Neuronal stem cell (in vitro differentiated cells): Measurements from ENCODE around the gene DENND11.

ENCODE experiments used
- DNase-seq: peaks from one replicate; pipeline ENCODE4 v3.0.0-alpha.2; 2013; ENCODE audit warnings: low spot score
- H2AFZ ChIP-seq: one replicate; pipeline ENCODE4 v1.6.1; 2013; ENCODE audit warnings: mild to moderate bottlenecking, low read length, inconsistent platforms
- H2AK5ac ChIP-seq: 2 replicates; pipeline ENCODE4 v1.6.1; 2013; ENCODE audit warnings: low read depth, mild to moderate bottlenecking, inconsistent platforms, low read length, moderate library complexity, mixed read lengths
- H2BK120ac ChIP-seq: 2 replicates; pipeline ENCODE4 v1.6.1; 2013; ENCODE audit warnings: low read depth, mild to moderate bottlenecking, inconsistent platforms, low read length, moderate library complexity, mixed read lengths
- H2BK12ac ChIP-seq: one replicate; pipeline ENCODE4 v1.6.1; 2013; ENCODE audit warnings: low read length, inconsistent platforms
- H2BK15ac ChIP-seq: 2 replicates; pipeline ENCODE4 v1.6.1; 2013; ENCODE audit warnings: mild to moderate bottlenecking, low read length, inconsistent platforms, mixed read lengths
- H2BK5ac ChIP-seq: one replicate; pipeline ENCODE4 v1.6.1; 2013; ENCODE audit warnings: inconsistent platforms, mild to moderate bottlenecking, low read length, moderate library complexity
- H3K14ac ChIP-seq: one replicate; pipeline ENCODE4 v1.6.1; 2013; ENCODE audit warnings: low read length, inconsistent platforms
- H3K18ac ChIP-seq: 2 replicates; pipeline ENCODE4 v1.6.1; 2013; ENCODE audit warnings: low read length, inconsistent platforms
- H3K23ac ChIP-seq: 2 replicates; pipeline ENCODE4 v1.6.1; 2013; ENCODE audit warnings: low read depth, mild to moderate bottlenecking, mixed read lengths, low read length, inconsistent platforms; ENCODE audit not compliant: poor library complexity
- H3K27ac ChIP-seq: replicated peaks from 3 replicates; pipeline ENCODE4 v1.5.1; 2013; ENCODE audit warnings: low read length, inconsistent platforms
- H3K27me3 ChIP-seq, 3 experiments: 2 replicates each; pipeline ENCODE4 v1.6.1; 2013; ENCODE audit warnings: low read length in 3 of 3, mild to moderate bottlenecking in 2 of 3, inconsistent platforms in 1 of 3, low read depth in 1 of 3, mixed read lengths in 1 of 3, moderate library complexity in 1 of 3; ENCODE audit not compliant: control insufficient read depth in 3 of 3, insufficient read depth in 3 of 3
- H3K36me3 ChIP-seq, 2 donors: replicated peaks in 1 of 2; 2 replicates each; pipeline ENCODE4 v1.6.1; 2013; ENCODE audit warnings: low read length in 2 of 2; ENCODE audit not compliant: control insufficient read depth in 2 of 2, insufficient read depth in 2 of 2
- H3K4ac ChIP-seq: 2 replicates; pipeline ENCODE4 v1.6.1; 2013; ENCODE audit warnings: inconsistent platforms, mild to moderate bottlenecking, low read length, moderate library complexity
- H3K4me1 ChIP-seq, 2 donors: 1 replicate in 1 of 2; 2 replicates in 1 of 2; pipeline ENCODE4 v1.6.1; 2013; ENCODE audit warnings: low read length in 2 of 2, low read depth in 1 of 2; ENCODE audit not compliant: control insufficient read depth in 2 of 2, insufficient read depth in 1 of 2
- H3K4me2 ChIP-seq: one replicate; pipeline ENCODE4 v1.6.1; 2013; ENCODE audit warnings: mild to moderate bottlenecking, low read length, inconsistent platforms; ENCODE audit not compliant: insufficient read depth, poor library complexity, severe bottlenecking
- H3K4me3 ChIP-seq, 2 donors: 2 replicates each; pipeline ENCODE4 v1.5.1; 2013; ENCODE audit warnings: low read length in 2 of 2, mild to moderate bottlenecking in 2 of 2, inconsistent platforms in 1 of 2, moderate library complexity in 1 of 2
- H3K79me1 ChIP-seq: one replicate; pipeline ENCODE4 v1.6.1; 2013; ENCODE audit warnings: low read depth, mild to moderate bottlenecking, inconsistent platforms, low read length, moderate library complexity
- H3K9ac ChIP-seq: one replicate; pipeline ENCODE4 v1.6.1; 2013; ENCODE audit warnings: mild to moderate bottlenecking, low read depth, low read length, inconsistent platforms; ENCODE audit not compliant: poor library complexity
- H3K9me3 ChIP-seq, 2 donors: replicated peaks in 1 of 2; 2 replicates each; pipeline versions ENCODE3 to v1.6.1; 2013; ENCODE audit warnings: low read length in 2 of 2, mild to moderate bottlenecking in 2 of 2, inconsistent platforms in 1 of 2, low read depth in 1 of 2, mixed read lengths in 1 of 2, moderate library complexity in 1 of 2; ENCODE audit not compliant: control insufficient read depth in 2 of 2, insufficient read depth in 1 of 2
- H4K8ac ChIP-seq: one replicate; pipeline ENCODE4 v1.6.1; 2013; ENCODE audit warnings: low read depth, mild to moderate bottlenecking, inconsistent platforms, low read length, moderate library complexity
- H4K91ac ChIP-seq: one replicate; pipeline ENCODE4 v1.6.1; 2013; ENCODE audit warnings: low read length, low read depth, mild to moderate bottlenecking, inconsistent platforms; ENCODE audit not compliant: poor library complexity
- WGBS, 2 donors: extraction: QIAGEN DNeasy Blood & Tissue Kit; methylation state at CpG; one replicate each; pipeline ENCODE4 v1.1.7; 2013; ENCODE audit warnings: missing lambda C conversion rate in 2 of 2, mixed read lengths in 1 of 2; ENCODE audit not compliant: insufficient read length in 2 of 2, insufficient replicate concordance in 1 of 2; ENCODE audit errors: extremely low coverage in 2 of 2; 5-methylcytosine and 5-hydroxymethylcytosine counted together

DENND11 gene

GRCh38 chr7:141702892-141703291, 926 bp upstream of the DENND11 start:
- Histone ChIP-seq H3K4me1 (peaks cover 10 to 11% of the 10 kb centered on the region in 2 donors), H3K4me3 (no peak overlapping the region), H3K4me2 (no peak overlapping the region), H3K27me3 (peaks cover 0 to 15% (median 8%) of the 10 kb centered on the region in 3 experiments), H3K79me1 (no peaks in the 10 kb centered on the region), H3K36me3 (no peaks in the 10 kb centered on the region), H4K8ac (no peak overlapping the region), H2BK12ac (no peak overlapping the region), H3K9me3 (no peaks in the 10 kb centered on the region), H2BK120ac (no peak overlapping the region), H3K14ac (no peak overlapping the region), H3K27ac (no peak overlapping the region), H2AK5ac (no peak overlapping the region), H3K18ac (no peak overlapping the region), H4K91ac (no peak overlapping the region), H2BK5ac (no peak overlapping the region), H3K23ac (no peak overlapping the region), H3K4ac (no peak overlapping the region), H2BK15ac (no peak overlapping the region), H2AFZ (no peak overlapping the region), H3K9ac (no peak overlapping the region)
- DNase-seq: no peak
- no CpG with 5 or more reads among the region's 4 CpGs for WGBS, 2 donors

DNA sequence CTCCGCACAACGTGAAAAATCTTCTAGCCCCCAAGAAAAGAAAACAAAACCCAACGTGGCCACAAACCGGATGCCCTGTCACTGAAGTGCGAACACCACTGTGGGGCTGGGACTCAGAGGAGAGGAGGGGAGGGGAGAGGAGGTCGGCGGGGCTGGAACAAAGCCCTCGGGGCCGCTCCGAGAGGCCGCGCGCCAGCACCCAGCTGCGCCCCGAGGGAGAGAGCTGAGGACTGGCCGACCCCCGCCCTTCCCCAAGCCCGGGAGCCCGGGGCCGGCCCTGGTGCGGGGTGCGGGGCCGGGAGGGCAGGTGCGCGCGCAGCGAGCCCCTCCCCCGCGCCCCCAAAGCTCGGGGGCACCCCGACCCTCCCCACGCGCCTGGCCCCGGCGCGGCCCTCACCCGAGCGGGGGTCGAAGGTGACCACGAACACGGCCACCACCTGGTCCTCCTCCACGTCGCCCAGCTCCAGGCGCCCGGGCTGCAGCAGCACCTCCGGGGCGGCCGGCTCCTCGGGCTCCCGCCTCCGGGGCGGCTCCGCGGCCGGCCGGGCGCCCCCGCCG, 398 bp downstream of the DENND11 start:
- no peak overlapping the region for H2BK12ac ChIP-seq
- H3K36me3 ChIP-seq: no peaks in the 10 kb centered on the region
- H3K18ac ChIP-seq: peak overlapping the region; percentile 90
- H3K9me3 ChIP-seq: no peaks in the 10 kb centered on the region
- H2BK5ac ChIP-seq: no peak overlapping the region
- H3K4me1 ChIP-seq: peaks cover 11 to 12% of the 10 kb centered on the region in 2 donors
- peaks cover 0 to 15% (median 8%) of the 10 kb centered on the region in 3 experiments for H3K27me3 ChIP-seq
- H3K14ac ChIP-seq: no peak overlapping the region
- H3K4me2 ChIP-seq: peak overlapping the region; percentile 59
- H3K4ac ChIP-seq: no peak overlapping the region
- peak overlapping the region; percentile 60 to 90 for H3K4me3 ChIP-seq
- H2AK5ac ChIP-seq: no peak overlapping the region
- H2AFZ ChIP-seq: peak overlapping the region; percentile 93
- H4K91ac ChIP-seq: no peak overlapping the region
- no peak overlapping the region for H3K23ac ChIP-seq
- WGBS, 2 donors: no CpG with 5 or more reads among the region's 59 CpGs
- H3K9ac ChIP-seq: peak overlapping the region; percentile 81
- H4K8ac ChIP-seq: no peak overlapping the region
- no peaks in the 10 kb centered on the region for H3K79me1 ChIP-seq
- H2BK120ac ChIP-seq: no peak overlapping the region
- DNase-seq: peak; percentile 30
- H2BK15ac ChIP-seq: no peak overlapping the region
- H3K27ac ChIP-seq: no peak overlapping the region

DNA sequence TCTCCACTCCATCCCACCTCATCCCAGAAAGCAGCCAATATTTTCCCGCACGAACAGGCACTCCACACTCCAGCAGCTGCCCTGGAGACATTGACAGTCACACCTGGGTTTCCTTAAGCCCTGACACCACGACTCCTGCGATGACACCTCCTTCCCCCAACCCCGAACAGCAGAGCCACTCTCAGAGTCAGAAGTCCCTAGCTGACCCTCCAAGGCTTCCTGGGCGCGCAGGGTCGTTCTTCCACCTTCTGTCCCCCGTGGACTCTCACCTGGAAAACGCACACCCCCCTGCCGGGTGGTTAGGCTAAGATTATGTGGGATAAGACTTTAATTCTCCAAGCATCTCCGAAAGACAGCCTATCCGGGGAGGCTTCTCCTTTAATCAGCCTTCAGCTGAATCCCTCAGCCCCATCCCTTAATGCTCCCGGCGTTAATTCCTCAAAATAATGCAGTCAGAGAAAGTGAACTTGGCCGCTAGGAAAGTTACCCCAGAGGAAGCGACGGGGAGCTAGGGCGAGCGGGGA, 1.1 kb downstream of the DENND11 start:
- H3K9me3 ChIP-seq: no peaks in the 10 kb centered on the region
- no peak overlapping the region for H3K27ac ChIP-seq
- no peak overlapping the region for H2BK120ac ChIP-seq
- H4K8ac ChIP-seq: no peak overlapping the region
- H2BK5ac ChIP-seq: no peak overlapping the region
- no peak overlapping the region for H3K9ac ChIP-seq
- no peak overlapping the region for H3K14ac ChIP-seq
- H2AK5ac ChIP-seq: no peak overlapping the region
- H4K91ac ChIP-seq: no peak overlapping the region
- no CpG with 5 or more reads among the region's 20 CpGs for WGBS, 2 donors
- H3K27me3 ChIP-seq: peaks cover 0 to 15% (median 8%) of the 10 kb centered on the region in 3 experiments
- H2AFZ ChIP-seq: peak overlapping the region; percentile 48
- H2BK12ac ChIP-seq: no peak overlapping the region
- H3K36me3 ChIP-seq: no peaks in the 10 kb centered on the region
- no peak overlapping the region for H3K23ac ChIP-seq
- peak overlapping the region; percentile 37 for H3K4me2 ChIP-seq
- H3K18ac ChIP-seq: no peak overlapping the region
- H3K4ac ChIP-seq: no peak overlapping the region
- H2BK15ac ChIP-seq: no peak overlapping the region
- peak overlapping the region; percentile 60 to 72 for H3K4me3 ChIP-seq
- DNase-seq: no peak
- H3K4me1 ChIP-seq: peaks cover 11 to 12% of the 10 kb centered on the region in 2 donors
- H3K79me1 ChIP-seq: no peaks in the 10 kb centered on the region

DNA sequence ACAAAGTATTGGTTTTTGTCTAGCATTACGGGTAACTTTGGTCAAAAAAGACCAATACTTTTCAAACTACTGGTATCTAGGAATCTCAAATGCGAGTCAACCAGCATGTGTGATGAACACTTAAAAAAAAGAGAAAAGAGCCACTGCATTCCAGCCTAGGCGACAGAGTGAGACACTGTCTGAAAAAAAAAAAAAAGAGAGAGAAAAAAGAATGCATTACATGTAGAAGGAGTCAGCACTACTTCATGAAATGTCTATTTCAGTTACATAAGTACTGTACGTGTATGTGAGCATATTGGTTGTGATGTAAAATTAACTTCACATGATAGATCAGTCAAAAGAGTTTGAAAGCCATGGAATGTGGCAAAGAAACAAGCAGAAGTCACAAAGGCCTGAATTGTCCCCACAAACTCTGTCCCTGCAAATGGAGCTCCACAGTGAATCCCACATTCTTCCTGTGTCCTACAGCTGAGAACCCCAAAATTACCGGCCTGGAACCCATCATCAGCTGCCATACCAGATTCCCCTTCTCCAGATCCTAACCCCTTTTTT, 1.6 kb downstream of the DENND11 start:
- no peak overlapping the region for H4K91ac ChIP-seq
- no peak overlapping the region for H2AFZ ChIP-seq
- no peak overlapping the region for H3K4me2 ChIP-seq
- H3K36me3 ChIP-seq: no peaks in the 10 kb centered on the region
- H4K8ac ChIP-seq: no peak overlapping the region
- H2AK5ac ChIP-seq: no peak overlapping the region
- peak overlapping the region in 1 of 2 donors; percentile 60 for H3K4me3 ChIP-seq
- H2BK12ac ChIP-seq: no peak overlapping the region
- H2BK15ac ChIP-seq: no peak overlapping the region
- WGBS, 2 donors: no CpG with 5 or more reads among the region's 5 CpGs
- no peaks in the 10 kb centered on the region for H3K9me3 ChIP-seq
- H2BK120ac ChIP-seq: no peak overlapping the region
- no peak overlapping the region for H3K23ac ChIP-seq
- no peak overlapping the region for H3K18ac ChIP-seq
- no peak overlapping the region for H2BK5ac ChIP-seq
- no peaks in the 10 kb centered on the region for H3K79me1 ChIP-seq
- peaks cover 0 to 15% (median 8%) of the 10 kb centered on the region in 3 experiments for H3K27me3 ChIP-seq
- no peak for DNase-seq
- H3K4me1 ChIP-seq: peaks cover 11 to 14% of the 10 kb centered on the region in 2 donors
- no peak overlapping the region for H3K14ac ChIP-seq
- no peak overlapping the region for H3K4ac ChIP-seq
- H3K9ac ChIP-seq: no peak overlapping the region
- H3K27ac ChIP-seq: no peak overlapping the region
